ENCODE measurements around the gene SPATA13.

SPATA13 gene

DNA sequence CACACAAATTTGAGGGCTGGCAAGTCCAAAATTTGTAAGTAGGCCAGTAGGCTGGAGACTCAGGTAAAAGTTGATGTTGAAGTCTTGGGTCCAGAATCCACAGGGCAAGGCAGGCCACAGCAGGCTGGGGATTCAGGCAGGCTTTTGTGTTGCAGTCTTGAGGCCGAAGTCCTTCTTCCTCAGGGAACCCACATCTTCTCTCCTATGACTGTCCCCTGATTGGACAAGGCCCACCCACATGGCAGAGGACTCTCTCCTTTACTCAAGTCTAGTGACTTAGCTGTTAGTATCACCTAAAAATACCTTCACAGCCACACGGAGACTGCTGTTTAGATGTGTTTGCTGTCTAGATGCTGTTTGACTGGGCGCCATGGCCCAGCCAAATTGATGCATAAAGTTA is 9.9 kb upstream of the SPATA13 start:
- POLR2A ChIA-PET, result no interaction called here
- CTCF ChIA-PET, result interaction anchor here (1.7 kb wide), 1 partner anchor 10 kb away, joined by 9 read pairs; the partner anchor contains the start of gene SPATA13
- TF ChIP-seq, protein P1, sequence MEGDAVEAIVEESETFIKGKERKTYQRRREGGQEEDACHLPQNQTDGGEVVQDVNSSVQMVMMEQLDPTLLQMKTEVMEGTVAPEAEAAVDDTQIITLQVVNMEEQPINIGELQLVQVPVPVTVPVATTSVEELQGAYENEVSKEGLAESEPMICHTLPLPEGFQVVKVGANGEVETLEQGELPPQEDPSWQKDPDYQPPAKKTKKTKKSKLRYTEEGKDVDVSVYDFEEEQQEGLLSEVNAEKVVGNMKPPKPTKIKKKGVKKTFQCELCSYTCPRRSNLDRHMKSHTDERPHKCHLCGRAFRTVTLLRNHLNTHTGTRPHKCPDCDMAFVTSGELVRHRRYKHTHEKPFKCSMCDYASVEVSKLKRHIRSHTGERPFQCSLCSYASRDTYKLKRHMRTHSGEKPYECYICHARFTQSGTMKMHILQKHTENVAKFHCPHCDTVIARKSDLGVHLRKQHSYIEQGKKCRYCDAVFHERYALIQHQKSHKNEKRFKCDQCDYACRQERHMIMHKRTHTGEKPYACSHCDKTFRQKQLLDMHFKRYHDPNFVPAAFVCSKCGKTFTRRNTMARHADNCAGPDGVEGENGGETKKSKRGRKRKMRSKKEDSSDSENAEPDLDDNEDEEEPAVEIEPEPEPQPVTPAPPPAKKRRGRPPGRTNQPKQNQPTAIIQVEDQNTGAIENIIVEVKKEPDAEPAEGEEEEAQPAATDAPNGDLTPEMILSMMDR (IDR thresholded peaks at IDR 0.05; ENCODE audit: insufficient read depth, low read length, missing control alignments), result no peak
- no peak overlapping the region for H3K4me3 ChIP-seq (ENCODE audit: low read depth, low read length)
- DNase-seq (ENCODE audit: low read depth, low spot score), result no peak

DNA sequence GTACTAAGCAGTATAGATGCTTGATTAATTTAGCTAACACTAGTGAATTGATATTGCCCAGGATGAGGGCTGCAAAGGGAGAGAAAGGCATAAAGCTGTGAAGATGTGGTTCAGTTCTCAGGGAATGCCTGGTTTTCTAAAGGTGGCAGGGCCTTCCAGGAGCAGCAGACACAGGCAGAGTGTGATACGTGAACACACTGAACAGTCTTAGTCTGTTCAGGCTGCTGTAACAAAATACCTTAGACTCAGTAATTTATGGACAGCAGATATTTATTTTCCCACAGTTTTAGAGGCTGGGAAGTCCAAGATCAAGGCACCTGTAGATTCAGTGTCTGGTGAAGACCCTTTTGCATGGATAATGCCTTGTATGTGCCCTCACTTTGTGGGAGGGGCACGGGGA is 8.7 kb upstream of the SPATA13 start:
- ChIA-PET CTCF (interaction anchor here (1.0 kb wide), 1 partner anchor 8 kb away, joined by 4 read pairs; the partner anchor contains the start of gene SPATA13), POLR2A (interaction anchor here (1.3 kb wide), 1 partner anchor 9 kb away, joined by 4 read pairs; the partner anchor contains the start of gene SPATA13)
- no peak overlapping the region for H3K4me3 ChIP-seq (ENCODE audit: low read depth, low read length)
- TF ChIP-seq, protein P1 (IDR thresholded peaks at IDR 0.05; ENCODE audit: insufficient read depth, low read length, missing control alignments), result no peak
- no peak for DNase-seq (ENCODE audit: low read depth, low spot score)

DNA sequence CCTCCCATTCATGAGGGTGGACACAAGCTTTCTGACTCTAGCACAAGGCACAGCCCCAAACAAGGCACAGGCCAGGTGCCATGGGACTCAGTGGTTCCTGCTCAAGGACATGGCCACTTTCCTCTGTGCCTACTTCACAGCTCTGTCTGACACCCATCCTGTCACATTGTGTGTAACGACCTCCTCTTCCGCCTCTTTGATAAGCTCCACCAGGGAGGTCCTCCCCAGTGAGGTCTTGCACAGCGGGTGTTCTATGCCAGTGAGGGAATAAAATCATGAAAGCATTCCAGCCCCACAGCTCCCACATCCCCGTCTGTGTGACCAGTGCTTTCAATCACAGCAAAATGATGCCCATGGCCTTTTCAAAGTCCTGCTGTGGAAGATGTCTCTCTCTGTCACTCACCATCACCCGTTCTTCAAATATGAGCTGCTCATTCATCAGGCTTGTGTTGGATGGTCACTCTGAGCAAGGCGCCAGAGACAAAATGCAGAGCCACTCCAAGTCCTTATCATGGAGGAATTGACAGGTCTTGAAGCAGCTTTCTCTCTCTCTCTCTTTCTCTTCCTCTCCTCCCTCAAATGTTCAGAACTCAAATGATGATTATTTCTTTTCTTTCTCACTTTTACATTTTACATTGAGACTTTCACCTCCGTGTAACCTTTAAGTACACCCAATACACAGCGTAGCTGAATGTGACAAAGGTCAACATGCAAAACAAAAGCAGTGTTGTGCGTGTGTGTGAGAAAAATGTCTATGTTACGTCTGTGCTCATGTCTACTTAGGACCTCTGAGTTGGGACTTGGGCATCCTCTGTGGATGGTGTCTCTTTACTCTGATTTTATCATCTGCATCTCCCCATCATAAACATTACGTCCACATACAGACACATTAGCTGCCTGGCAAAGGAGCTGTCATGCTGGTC is 8.0 kb upstream of the SPATA13 start:
- POLR2A ChIA-PET, result interaction anchor here (1.3 kb wide), 1 partner anchor 8 kb away, joined by 4 read pairs; the partner anchor contains the start of gene SPATA13
- no peak overlapping the region for H3K4me3 ChIP-seq (ENCODE audit: low read depth, low read length)
- CTCF ChIA-PET, result interaction anchor here (1.0 kb wide), 1 partner anchor 8 kb away, joined by 4 read pairs; the partner anchor contains the start of gene SPATA13
- TF ChIP-seq, protein P1 (IDR thresholded peaks at IDR 0.05; ENCODE audit: insufficient read depth, low read length, missing control alignments), result no peak
- DNase-seq (ENCODE audit: low read depth, low spot score), result no peak

GRCh38 chr13:24153347-24153746 is 7.2 kb upstream of the SPATA13 start:
- ChIA-PET CTCF (no interaction called here), POLR2A (no interaction called here)
- no peak for DNase-seq (ENCODE audit: low read depth, low spot score)
- H3K4me3 ChIP-seq (ENCODE audit: low read depth, low read length), result no peak overlapping the region
- TF ChIP-seq, protein P1 (IDR thresholded peaks at IDR 0.05; ENCODE audit: insufficient read depth, low read length, missing control alignments), result no peak

DNA sequence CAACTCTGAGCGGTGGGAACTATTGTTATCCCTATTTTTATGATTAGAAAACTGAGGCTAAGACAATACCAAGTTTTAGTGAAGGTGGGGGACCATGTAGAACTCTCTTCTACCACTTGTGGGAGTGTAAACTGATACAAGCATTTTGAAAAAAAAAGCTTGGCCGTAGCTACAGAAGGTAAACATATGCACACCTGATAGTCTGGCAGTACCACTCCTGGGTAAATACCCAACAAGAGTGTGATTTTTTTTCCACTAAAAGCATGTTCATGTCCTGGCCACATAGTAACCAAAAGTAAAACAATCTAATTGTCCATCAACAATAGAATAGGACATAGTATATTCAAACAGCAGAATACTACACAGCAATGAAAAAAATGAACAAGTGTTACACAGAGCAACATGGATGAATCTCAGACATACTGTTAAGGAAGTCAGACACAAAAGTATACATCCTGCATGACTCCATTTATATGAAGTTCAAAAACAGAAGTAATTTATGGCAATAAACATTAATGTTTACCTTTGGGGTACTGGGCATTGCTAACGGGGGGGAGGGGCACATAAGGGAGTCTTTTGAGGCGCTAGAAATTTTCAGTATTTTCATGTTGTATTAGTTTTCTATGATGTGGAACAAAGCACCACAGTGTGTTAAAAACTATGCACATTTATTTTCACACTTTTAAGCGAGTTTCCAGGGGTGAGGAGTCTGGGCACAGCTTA is 6.4 kb upstream of the SPATA13 start:
- TF ChIP-seq, protein P1 (IDR thresholded peaks at IDR 0.05; ENCODE audit: insufficient read depth, low read length, missing control alignments), result no peak
- ChIA-PET POLR2A (no interaction called here), CTCF (interaction anchor here (0.9 kb wide), 1 partner anchor 34 kb away, joined by 4 read pairs; no protein-coding TSS in a partner anchor)
- no peak overlapping the region for H3K4me3 ChIP-seq (ENCODE audit: low read depth, low read length)
- DNase-seq (ENCODE audit: low read depth, low spot score), result no peak

GRCh38 chr13:24159357-24159756 is 1.2 kb upstream of the SPATA13 start:
- CTCF ChIA-PET, result interaction anchor here (0.6 kb wide), 1 partner anchor 19 kb away, joined by 3 read pairs; no protein-coding TSS in a partner anchor
- no peak overlapping the region for H3K4me3 ChIP-seq (ENCODE audit: low read depth, low read length)
- TF ChIP-seq, protein P1 (IDR thresholded peaks at IDR 0.05; ENCODE audit: insufficient read depth, low read length, missing control alignments), result no peak
- POLR2A ChIA-PET, result no interaction called here
- no peak for DNase-seq (ENCODE audit: low read depth, low spot score)

Measured in AG04449 (cell line).